Panc1 (cell line): ENCODE data around the gene TCEA3. TPM values are rescaled to one million over a fixed set of nuclear protein-coding genes. Genes with fewer than 3 reads are reported as not detected.

ENCODE experiments used
- ATAC-seq: fragments of 200-7000 bp; cut with Tn5 transposase; 2 replicates; pipeline ENCODE4 v1.9.1; 2020; ENCODE audit warnings: mild to moderate bottlenecking, moderate library complexity
- BruUV-seq: library from RNA; stranded (reverse); fragments of 400-500 nt; replicated peaks from 2 replicates; lab custom pipeline; 2021; lab: Mats Ljungman, UMichigan
- CTCF ChIA-PET: fragments of 300-600 bp; sonication (Branson Sonifier 250); formaldehyde crosslinking; loops from one replicate; lab custom pipeline; 2022; ENCODE audit warnings: antibody characterized with exemption; lab: Charles Lee
- POLR2A ChIA-PET: fragments of 300-600 bp; sonication (Branson Sonifier 250); formaldehyde crosslinking; loops from one replicate; lab custom pipeline; 2022; ENCODE audit warnings: antibody characterized with exemption; lab: Charles Lee
- DNase-seq: peaks from one replicate; pipeline ENCODE4 v3.0.0-alpha.2; 2010; ENCODE audit warnings: low read depth, low spot score
- H3K27ac ChIP-seq: 2 replicates; pipeline ENCODE4 v1.5.1; 2011; ENCODE audit warnings: mild to moderate bottlenecking, low read length, inconsistent platforms
- H3K27me3 ChIP-seq: fragments of 200-500 bp; sonication (Bioruptor generic); 2 replicates; pipeline ENCODE4 v1.6.0; 2014; ENCODE audit warnings: low read length, inconsistent platforms; ENCODE audit not compliant: control insufficient read depth, insufficient read depth
- H3K36me3 ChIP-seq: fragments of 200-500 bp; sonication (Bioruptor generic); 2 replicates; pipeline ENCODE4 v1.5.1; 2014; ENCODE audit warnings: inconsistent platforms, mild to moderate bottlenecking, low read length, moderate library complexity; ENCODE audit not compliant: control insufficient read depth, insufficient read depth
- H3K4me1 ChIP-seq: 2 replicates; pipeline ENCODE4 v1.5.1; 2011; ENCODE audit warnings: inconsistent platforms, mild to moderate bottlenecking, low read length, moderate library complexity; ENCODE audit not compliant: control insufficient read depth, insufficient read depth
- H3K4me3 ChIP-seq, 2 experiments: 2 replicates each; pipeline ENCODE4 v1.5.1; 2011 to 2012; ENCODE audit warnings: low read depth in 2 of 2, low read length in 2 of 2, mild to moderate bottlenecking in 2 of 2, inconsistent platforms in 1 of 2, moderate library complexity in 1 of 2
- H3K9me3 ChIP-seq: fragments of 200-500 bp; sonication (Bioruptor generic); 2 replicates; pipeline ENCODE4 v1.5.1; 2014; ENCODE audit warnings: low read depth, mild to moderate bottlenecking, inconsistent platforms, low read length, moderate library complexity; ENCODE audit not compliant: control insufficient read depth, insufficient read depth
- CTCF ChIP-seq: fragments of 450-650 bp; IDR thresholded peaks from 2 replicates; pipeline ENCODE4 v1.5.1; 2017; ENCODE audit warnings: mild to moderate bottlenecking
- POLR2AphosphoS5 ChIP-seq: IDR thresholded peaks from 2 replicates; pipeline ENCODE4 v1.6.1; 2012; ENCODE audit warnings: mild to moderate bottlenecking, low read depth, low read length, moderate library complexity
- REST ChIP-seq, 2 experiments: IDR thresholded peaks; 2 replicates each; pipeline ENCODE4 v1.6.1; 2011 to 2012; ENCODE audit warnings: low read depth in 2 of 2, control low read depth in 1 of 2, low read length in 1 of 2, mild to moderate bottlenecking in 1 of 2, moderate library complexity in 1 of 2; ENCODE audit not compliant: insufficient read depth in 1 of 2
- SIN3A ChIP-seq: IDR thresholded peaks from 2 replicates; pipeline ENCODE4 v1.6.1; 2012; ENCODE audit warnings: low read depth, mild to moderate bottlenecking, low read length, moderate library complexity, borderline replicate concordance; ENCODE audit not compliant: insufficient read depth
- TCF7L2 ChIP-seq: IDR thresholded peaks from 2 replicates; pipeline ENCODE4 v1.6.1; 2011; ENCODE audit warnings: mild to moderate bottlenecking, low read depth, low read length, inconsistent platforms
- in situ Hi-C: cut with HindIII; loops from 2 replicates; pipeline ENCODE4 v1.10.0; 2016; ENCODE audit warnings: low sequenced_read_pairs, low pct_unique_long_range_greater_than_20kb
- intact Hi-C: fragments of 100-400 bp; cut with micrococcal nuclease; formaldehyde crosslinking; loops from one replicate; pipeline ENCODE4 v1.10.0; 2022; ENCODE audit not compliant: unreplicated experiment
- total RNA-seq: library from RNA; stranded (reverse); gene quantifications from one replicate; pipeline ENCODE4 v1.2.1, GENCODE V29; 2021; ENCODE audit not compliant: unreplicated experiment

Gene TCEA3
- total RNA-seq, 1 experiment from 2014 or later = 8.3 TPM

GRCh38 chr1:23370709-23371584 lies 53.6 kb downstream of the TCEA3 start:
- peaks cover 9% of the 10 kb centered on the region; the same call in 1 of the 2 replicates for H3K9me3 ChIP-seq
- no peak for DNase-seq
- peak overlapping the region; percentile 12 to 100 for H3K4me3 ChIP-seq
- BruUV-seq = no TSS peak
- TF ChIP-seq CTCF (no peak), TCF7L2 (no peak), SIN3A (no peak), REST (IDR thresholded peaks at IDR 0.05; ENCODE audit: insufficient read depth in 1 of 2, low read depth in 2 of 2, low read length in 1 of 2) (no peak), POLR2AphosphoS5 (no peak; the same call in 1 of the 2 replicates)
- in situ Hi-C loops (no loop called here), intact Hi-C loops (no loop called here)
- ChIA-PET POLR2A (no interaction called here), CTCF (interaction anchor here (0.6 kb wide), 1 partner anchor 88 kb away, joined by 4 read pairs; no protein-coding TSS in a partner anchor)
- H3K27me3 ChIP-seq = no peaks in the 10 kb centered on the region
- ATAC-seq = no peak
- H3K36me3 ChIP-seq = peaks cover under 1% of the 10 kb centered on the region; the same call in 1 of the 2 replicates
- H3K27ac ChIP-seq = peak overlapping the region; percentile 99
- peaks cover 42% of the 10 kb centered on the region for H3K4me1 ChIP-seq

GRCh38 chr1:23370330-23370708 lies 54.2 kb downstream of the TCEA3 start:
- POLR2A ChIA-PET = no interaction called here
- BruUV-seq = no TSS peak
- in situ Hi-C loops (no loop called here), intact Hi-C loops (no loop called here)
- Histone ChIP-seq H3K27ac (peak overlapping the region; percentile 99), H3K27me3 (no peaks in the 10 kb centered on the region), H3K36me3 (peaks cover 3% of the 10 kb centered on the region; the same call in 1 of the 2 replicates), H3K9me3 (peaks cover 13% of the 10 kb centered on the region; the same call in 1 of the 2 replicates), H3K4me3 (peak overlapping the region; percentile 92 to 100), H3K4me1 (peaks cover 42% of the 10 kb centered on the region)
- ATAC-seq (no peak), DNase-seq (no peak)
- CTCF ChIA-PET = interaction anchor here (0.6 kb wide), 1 partner anchor 88 kb away, joined by 4 read pairs; no protein-coding TSS in a partner anchor
- TF ChIP-seq CTCF (no peak), TCF7L2 (no peak), POLR2AphosphoS5 (no peak), SIN3A (no peak), REST (IDR thresholded peaks at IDR 0.05; ENCODE audit: insufficient read depth in 1 of 2, low read depth in 2 of 2, low read length in 1 of 2) (no peak)
